HG03097 (cell line): ENCODE data around the gene GIPR.

ENCODE experiments used
- ATAC-seq: cut with Tn5 transposase; IDR thresholded peaks from one replicate; pipeline ENCODE4 v1.9.1; 2021; ENCODE audit not compliant: unreplicated experiment, low FRiP score

GIPR gene

DNA sequence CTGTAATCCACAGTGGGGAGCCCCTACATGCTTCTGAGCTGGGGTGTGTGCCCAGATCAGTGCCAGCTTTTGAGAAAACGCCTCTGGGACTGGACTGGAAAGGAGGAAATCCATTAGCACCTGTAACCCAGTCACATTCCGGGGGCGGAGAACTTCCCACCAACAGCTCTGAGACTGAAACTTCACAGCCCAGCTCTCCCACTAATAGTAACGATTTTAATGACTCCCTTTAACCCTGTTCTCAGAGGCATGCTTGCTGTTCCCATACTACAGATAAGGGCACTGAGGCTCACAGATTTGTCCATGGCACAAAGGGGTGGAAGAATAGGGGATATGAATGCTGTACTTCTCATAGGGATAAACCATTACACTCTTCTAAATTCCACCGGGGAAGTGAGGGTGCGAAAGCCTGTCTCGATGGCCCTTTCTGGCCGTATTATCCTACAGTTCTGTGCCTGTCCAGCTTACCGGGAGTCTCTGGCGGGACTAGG is 61.8 kb downstream of the GIPR start:
- ATAC-seq: no peak

DNA sequence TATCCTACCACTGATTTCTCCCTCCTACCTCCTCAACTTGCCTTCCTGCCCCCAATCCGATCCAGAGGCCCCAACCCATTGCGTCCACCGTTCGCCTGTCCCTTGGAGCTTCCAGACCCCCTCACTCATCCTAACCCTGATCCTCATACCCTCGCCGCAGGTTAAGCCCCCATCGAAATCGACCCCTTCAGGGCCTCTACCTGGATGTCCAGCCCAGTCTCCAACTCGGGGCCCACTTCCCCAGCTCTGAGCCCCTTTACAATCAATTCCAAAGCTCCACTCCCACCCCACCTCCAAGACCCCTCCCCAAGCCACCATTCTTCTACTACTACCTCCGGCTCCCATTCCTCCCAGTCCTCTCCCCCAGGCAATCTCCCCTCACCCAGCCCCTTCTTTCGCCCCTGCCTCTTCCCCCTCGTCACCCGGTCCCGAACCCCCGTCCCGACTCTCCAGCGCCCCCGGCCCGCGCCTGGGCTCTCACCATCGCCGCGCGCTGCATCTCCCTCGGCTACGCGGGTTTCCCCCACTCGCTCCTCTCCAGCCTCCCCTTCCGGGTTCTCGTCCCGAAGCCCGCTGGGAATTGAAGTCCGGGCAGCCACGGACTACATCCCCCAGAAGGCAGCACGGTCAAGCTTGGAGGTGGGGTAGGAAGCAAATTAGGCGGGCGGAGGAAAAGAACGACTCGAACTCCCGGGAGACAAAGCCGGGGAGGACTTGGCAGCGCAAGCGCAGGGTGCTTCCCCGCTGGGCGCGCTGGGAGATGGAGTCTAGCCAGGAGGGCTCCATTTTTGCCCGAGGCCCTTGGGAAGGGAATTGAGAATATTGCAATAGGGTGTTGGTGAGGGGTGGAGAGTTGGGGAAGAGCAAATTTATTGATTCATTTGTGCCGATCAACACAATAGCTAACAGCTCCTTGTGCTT is 62.6 kb downstream of the GIPR start, which contains the start of gene FBXO46:
FBXO46 (minus strand) TSS at position 529 of the 921 bp plus-strand sequence. CDS start 17,401 bp downstream, outside the sequence.
- ATAC-seq: peak; percentile 94
